Left hindlimb (tissue), 1 donor: ENCODE measurements around the gene CTSL.
"Not testable (repeated sequence)": the region's sequence is repeated elsewhere in the genome, so short reads cannot be mapped to it uniquely, and the experiment has no call there.

Experiments
- DNase-seq: peaks from one replicate; pipeline ENCODE4 v3.0.0-alpha.2; 2018

CTSL gene

GRCh38 chr9:87725356-87725899 is 491 bp upstream of the CTSL start:
- DNase-seq: no peak

GRCh38 chr9:87729246-87729645 is 3.3 kb downstream of the CTSL start:
- DNase-seq: no peak

- DNase-seq: no peak
Observed at GRCh38 chr9:87731321-87731720, 5.4 kb downstream of the CTSL start.

- no peak for DNase-seq
Observed at GRCh38 chr9:87732344-87732743, 6.4 kb downstream of the CTSL start.

GRCh38 chr9:87732756-87733155 is 6.8 kb downstream of the CTSL start:
- no peak for DNase-seq

GRCh38 chr9:87733273-87734052 is 7.5 kb downstream of the CTSL start:
- no peak for DNase-seq

GRCh38 chr9:87734106-87734505 is 8.2 kb downstream of the CTSL start:
- DNase-seq: no peak

- no peak for DNase-seq
Observed at GRCh38 chr9:87739546-87739945, 13.6 kb downstream of the CTSL start.

GRCh38 chr9:87740209-87740608 is 14.3 kb downstream of the CTSL start:
- DNase-seq: no peak

- no peak for DNase-seq
Observed at GRCh38 chr9:87741326-87741725, 15.4 kb downstream of the CTSL start.

- no peak for DNase-seq
Observed at GRCh38 chr9:87741891-87742290, 16.0 kb downstream of the CTSL start.

- DNase-seq: no peak
Observed at GRCh38 chr9:87742813-87743428, 17.0 kb downstream of the CTSL start.

- not testable (repeated sequence) for DNase-seq
Observed at GRCh38 chr9:87744247-87744646, 18.3 kb downstream of the CTSL start.

GRCh38 chr9:87746186-87746585 is 20.3 kb downstream of the CTSL start:
- DNase-seq: no peak

GRCh38 chr9:87748881-87749280 is 23.0 kb downstream of the CTSL start:
- DNase-seq: no peak

- no peak for DNase-seq
Observed at GRCh38 chr9:87749335-87750035, 23.6 kb downstream of the CTSL start.

GRCh38 chr9:87750726-87751125 is 24.8 kb downstream of the CTSL start:
- no peak for DNase-seq

GRCh38 chr9:87751423-87751822 is 25.5 kb downstream of the CTSL start:
- DNase-seq: no peak

GRCh38 chr9:87751868-87752267 is 25.9 kb downstream of the CTSL start:
- DNase-seq: no peak

- no peak for DNase-seq
Observed at GRCh38 chr9:87753313-87753712, 27.4 kb downstream of the CTSL start.

GRCh38 chr9:87758330-87758729 is 32.4 kb downstream of the CTSL start:
- DNase-seq: not testable (repeated sequence)

- not testable (repeated sequence) for DNase-seq
Observed at GRCh38 chr9:87759980-87760379, 34.1 kb downstream of the CTSL start.

GRCh38 chr9:87760529-87760928 is 34.6 kb downstream of the CTSL start:
- DNase-seq: no peak

- DNase-seq: no peak
Observed at GRCh38 chr9:87763286-87763685, 37.4 kb downstream of the CTSL start.
